ENCODE results near the gene RNF41. TPM values are rescaled to one million over a fixed set of nuclear protein-coding genes. Genes with fewer than 3 reads are reported as not detected.
A peak's percentile ranks its signal among the peaks of the same experiment; 100 is the strongest.
"Not testable (repeated sequence)": the region's sequence is repeated elsewhere in the genome, so short reads cannot be mapped to it uniquely, and the experiment has no call there.

RNF41 gene
- total RNA-seq (10 to 100 TPM; 58.0 to 75.1 TPM), polyA plus RNA-seq (ENCODE audit: insufficient read length in 2 of 2) (10 to 100 TPM; 51.5 to 56.7 TPM)
- long read RNA-seq, donor 1, full-length matches to known transcripts = 14 of 89 reads
- long read RNA-seq, donor 1, partial matches to known transcripts = 62 of 89 reads
- long read RNA-seq, donor 1, other reads (novel, unspliced or antisense) = 13 of 89 reads
- long read RNA-seq, donor 2, full-length matches to known transcripts = 5 of 15 reads
- long read RNA-seq, donor 2, partial matches to known transcripts = 10 of 15 reads
- long read RNA-seq, donor 2, other reads (novel, unspliced or antisense) = 0 of 15 reads
- long read RNA-seq, donor 3, full-length matches to known transcripts = 7 of 7 reads
- long read RNA-seq, donor 3, partial matches to known transcripts = 0 of 7 reads
- long read RNA-seq, donor 3, other reads (novel, unspliced or antisense) = 0 of 7 reads
- long read RNA-seq, donor 4, full-length matches to known transcripts = 5 of 66 reads
- long read RNA-seq, donor 4, partial matches to known transcripts = 37 of 66 reads
- long read RNA-seq, donor 4, other reads (novel, unspliced or antisense) = 24 of 66 reads

GRCh38 chr12:56221757-56222530 lies at the start of gene RNF41:
TSS of gene RNF41 (minus strand) at chr12:56221922. CDS start at chr12:56214047, 7,875 bp downstream.
- DNase-seq (ENCODE audit: low read depth in 4 of 6, low spot score in 6 of 6) = peak; percentile 90 to 99 (median 94)
- peaks cover 16% of the 10 kb centered on the region for H3K36me3 ChIP-seq (ENCODE audit: control insufficient read depth, insufficient read depth, low read length)
- peak within 1 kb of the TSS; percentile 96 for H3K4me3 ChIP-seq (ENCODE audit: low read depth, low read length)
- WGBS (ENCODE audit: insufficient coverage) = 2% methylated on average over 31 of the region's 42 CpGs
- peaks cover 48% of the 10 kb centered on the region for H3K4me1 ChIP-seq (ENCODE audit: control insufficient read depth, insufficient read depth, low read length)
- no peaks in the 10 kb centered on the region for H3K9me3 ChIP-seq (ENCODE audit: control insufficient read depth, insufficient read depth, low read length)
- H3K27ac ChIP-seq (ENCODE audit: low read depth, low read length) = peak within 1 kb of the TSS; percentile 100
- no peaks in the 10 kb centered on the region for H3K27me3 ChIP-seq (ENCODE audit: control insufficient read depth, insufficient read depth, low read length)

DNA sequence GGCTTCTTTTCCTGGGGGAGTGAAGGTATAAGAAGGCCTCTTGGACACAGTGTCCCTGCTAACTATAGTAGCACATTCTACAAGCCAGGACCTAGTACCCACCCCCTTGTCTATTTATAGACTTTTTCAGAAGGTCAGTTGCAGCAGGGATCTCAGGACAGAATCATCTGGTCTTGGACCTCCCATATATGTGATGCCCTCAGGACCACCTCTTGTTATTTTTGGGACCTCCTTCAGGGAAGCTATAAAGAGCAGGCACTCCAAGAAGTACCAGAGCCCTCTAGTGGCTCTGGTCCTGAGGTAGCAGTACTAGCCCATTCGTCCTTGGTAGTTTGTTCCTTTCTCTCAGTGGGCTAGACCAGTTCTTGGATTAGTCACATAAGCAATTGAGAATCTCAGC lies 49.3 kb upstream of the RNF41 start:
- Histone ChIP-seq H3K9me3 (ENCODE audit: control insufficient read depth, insufficient read depth, low read length) (no peaks in the 10 kb centered on the region), H3K36me3 (ENCODE audit: control insufficient read depth, insufficient read depth, low read length) (peaks cover 39% of the 10 kb centered on the region), H3K4me1 (ENCODE audit: control insufficient read depth, insufficient read depth, low read length) (peaks cover 14% of the 10 kb centered on the region), H3K4me3 (ENCODE audit: low read depth, low read length) (no peak overlapping the region), H3K27me3 (ENCODE audit: control insufficient read depth, insufficient read depth, low read length) (no peaks in the 10 kb centered on the region), H3K27ac (ENCODE audit: low read depth, low read length) (no peak overlapping the region)
- 18% methylated on average over 1 of the region's 1 CpG for WGBS (ENCODE audit: insufficient coverage)
- DNase-seq (ENCODE audit: low read depth in 4 of 6, low spot score in 6 of 6) = peak in 2 of 6 donors; percentile 13 to 17

DNA sequence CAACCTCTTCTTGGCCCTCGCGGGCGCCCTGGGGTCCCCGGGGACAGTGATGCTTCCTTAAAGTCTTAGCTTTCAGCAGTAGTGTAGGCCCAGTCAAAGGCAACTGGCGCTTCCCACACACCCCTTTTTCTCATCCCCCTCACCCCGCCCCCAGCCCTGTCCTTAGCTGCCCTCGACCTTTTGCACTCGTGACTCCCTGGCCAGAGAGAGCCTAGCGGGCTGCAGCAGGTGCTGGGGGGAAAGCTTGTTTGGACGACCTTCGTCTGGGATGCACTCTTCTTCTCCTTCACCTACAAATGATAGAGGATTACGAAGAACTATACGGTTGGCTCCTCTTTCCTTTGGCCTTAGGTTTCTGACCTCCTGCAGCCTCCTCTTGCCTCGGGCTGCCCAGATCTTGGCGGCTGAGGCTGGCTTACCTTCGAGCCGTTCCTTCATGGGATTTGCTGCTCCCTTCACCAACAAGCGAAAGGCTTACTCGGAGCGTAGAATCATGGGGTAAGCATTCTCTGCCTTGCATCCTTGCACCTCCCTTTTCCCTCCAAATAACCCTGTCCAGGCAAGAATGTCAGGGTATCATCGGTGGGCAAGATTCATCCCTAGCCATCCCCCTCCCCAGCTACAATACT lies 45.8 kb upstream of the RNF41 start:
- Histone ChIP-seq H3K27me3 (ENCODE audit: control insufficient read depth, insufficient read depth, low read length) (no peaks in the 10 kb centered on the region), H3K27ac (ENCODE audit: low read depth, low read length) (peak overlapping the region; percentile 65), H3K4me1 (ENCODE audit: control insufficient read depth, insufficient read depth, low read length) (peaks cover 15% of the 10 kb centered on the region), H3K9me3 (ENCODE audit: control insufficient read depth, insufficient read depth, low read length) (no peaks in the 10 kb centered on the region), H3K4me3 (ENCODE audit: low read depth, low read length) (peak overlapping the region; percentile 79), H3K36me3 (ENCODE audit: control insufficient read depth, insufficient read depth, low read length) (peaks cover 11% of the 10 kb centered on the region)
- DNase-seq (ENCODE audit: low read depth in 4 of 6, low spot score in 6 of 6) = peak in 1 of 6 donors; percentile 11
- WGBS (ENCODE audit: insufficient coverage) = 20% methylated on average over 17 of the region's 21 CpGs

- Histone ChIP-seq H3K4me3 (ENCODE audit: low read depth, low read length) (peak within 1 kb of the TSS; percentile 79), H3K9me3 (ENCODE audit: control insufficient read depth, insufficient read depth, low read length) (no peaks in the 10 kb centered on the region), H3K27ac (ENCODE audit: low read depth, low read length) (peak within 1 kb of the TSS; percentile 97), H3K4me1 (ENCODE audit: control insufficient read depth, insufficient read depth, low read length) (peaks cover 15% of the 10 kb centered on the region), H3K36me3 (ENCODE audit: control insufficient read depth, insufficient read depth, low read length) (peaks cover 9% of the 10 kb centered on the region), H3K27me3 (ENCODE audit: control insufficient read depth, insufficient read depth, low read length) (no peaks in the 10 kb centered on the region)
- DNase-seq (ENCODE audit: low read depth in 4 of 6, low spot score in 6 of 6) = peak; percentile 75 to 96 (median 82)
- under 1% methylated on average over 68 of the region's 68 CpGs for WGBS (ENCODE audit: insufficient coverage)
Observed at GRCh38 chr12:56266693-56267442, 45.1 kb upstream of the RNF41 start, which contains the start of gene COQ10A. TSS of gene COQ10A (plus strand) at chr12:56266942. CDS start at chr12:56267119, 177 bp downstream.

- not testable (repeated sequence) for H3K27me3 ChIP-seq (ENCODE audit: control insufficient read depth, insufficient read depth, low read length); H3K36me3 ChIP-seq (ENCODE audit: control insufficient read depth, insufficient read depth, low read length); H3K9me3 ChIP-seq (ENCODE audit: control insufficient read depth, insufficient read depth, low read length)
- Histone ChIP-seq H3K4me3 (ENCODE audit: low read depth, low read length) (peak overlapping the region; percentile 79), H3K27ac (ENCODE audit: low read depth, low read length) (peak overlapping the region; percentile 97), H3K4me1 (ENCODE audit: control insufficient read depth, insufficient read depth, low read length) (peaks cover 15% of the 10 kb centered on the region)
- WGBS (ENCODE audit: insufficient coverage) = 64% methylated on average over 13 of the region's 16 CpGs
- DNase-seq (ENCODE audit: low read depth in 4 of 6, low spot score in 6 of 6) = peak in 1 of 6 donors; percentile 1
Observed at GRCh38 chr12:56266068-56266692, 44.5 kb upstream of the RNF41 start.

- H3K27me3 ChIP-seq (ENCODE audit: control insufficient read depth, insufficient read depth, low read length); H3K36me3 ChIP-seq (ENCODE audit: control insufficient read depth, insufficient read depth, low read length); H3K9me3 ChIP-seq (ENCODE audit: control insufficient read depth, insufficient read depth, low read length); DNase-seq (ENCODE audit: low read depth in 4 of 6, low spot score in 6 of 6); H3K4me3 ChIP-seq (ENCODE audit: low read depth, low read length); H3K27ac ChIP-seq (ENCODE audit: low read depth, low read length): not testable (repeated sequence)
- H3K4me1 ChIP-seq (ENCODE audit: control insufficient read depth, insufficient read depth, low read length) = peaks cover 25% of the 10 kb centered on the region
- 82% methylated on average over 4 of the region's 7 CpGs for WGBS (ENCODE audit: insufficient coverage)
Observed at GRCh38 chr12:56262955-56263354, 41.2 kb upstream of the RNF41 start.

GRCh38 chr12:56261503-56262232 lies 39.9 kb upstream of the RNF41 start:
- H3K4me3 ChIP-seq (ENCODE audit: low read depth, low read length) = no peak overlapping the region
- H3K27me3 ChIP-seq (ENCODE audit: control insufficient read depth, insufficient read depth, low read length) = no peaks in the 10 kb centered on the region
- DNase-seq (ENCODE audit: low read depth in 4 of 6, low spot score in 6 of 6) = no peak
- peaks cover 28% of the 10 kb centered on the region for H3K4me1 ChIP-seq (ENCODE audit: control insufficient read depth, insufficient read depth, low read length)
- no peaks in the 10 kb centered on the region for H3K9me3 ChIP-seq (ENCODE audit: control insufficient read depth, insufficient read depth, low read length)
- H3K27ac ChIP-seq (ENCODE audit: low read depth, low read length) = no peak overlapping the region
- WGBS (ENCODE audit: insufficient coverage) = 97% methylated on average over 3 of the region's 5 CpGs
- H3K36me3 ChIP-seq (ENCODE audit: control insufficient read depth, insufficient read depth, low read length) = peaks cover 4% of the 10 kb centered on the region

DNA sequence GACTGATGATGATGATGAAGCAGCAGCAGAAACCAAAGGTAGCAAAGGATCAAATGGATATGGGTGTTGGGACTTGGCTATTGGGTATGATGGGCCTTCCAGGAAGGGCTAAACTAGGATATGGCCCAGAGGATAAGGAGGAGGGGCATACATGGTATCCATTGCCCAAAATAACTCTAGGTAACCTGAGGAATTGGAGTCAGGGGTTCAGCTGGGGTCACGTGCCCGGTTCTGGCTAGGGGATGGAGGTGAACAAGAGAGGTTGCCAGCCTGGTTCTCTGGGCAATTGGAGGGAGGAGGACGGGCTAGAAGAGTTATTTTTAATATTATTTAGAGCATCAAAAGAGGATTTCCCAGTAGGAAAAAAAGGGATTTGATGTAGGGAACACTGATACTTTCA lies 39.2 kb upstream of the RNF41 start:
- Histone ChIP-seq H3K9me3 (ENCODE audit: control insufficient read depth, insufficient read depth, low read length) (no peaks in the 10 kb centered on the region), H3K4me1 (ENCODE audit: control insufficient read depth, insufficient read depth, low read length) (peaks cover 27% of the 10 kb centered on the region), H3K27me3 (ENCODE audit: control insufficient read depth, insufficient read depth, low read length) (no peaks in the 10 kb centered on the region), H3K27ac (ENCODE audit: low read depth, low read length) (no peak overlapping the region), H3K4me3 (ENCODE audit: low read depth, low read length) (no peak overlapping the region), H3K36me3 (ENCODE audit: control insufficient read depth, insufficient read depth, low read length) (peaks cover 12% of the 10 kb centered on the region)
- DNase-seq (ENCODE audit: low read depth in 4 of 6, low spot score in 6 of 6) = no peak
- 80% methylated on average over 3 of the region's 3 CpGs for WGBS (ENCODE audit: insufficient coverage)

Measured in spinal cord (tissue), 10 donors.